OCI-LY1 (cell line): ENCODE data around the gene SYT1.

Experiments used
- CTCF ChIP-seq: fragments of 200-600 bp; sonication (generic), shearing (Covaris generic); IDR thresholded peaks from 2 replicates; pipeline ENCODE4 v1.5.1; 2017; ENCODE audit warnings: mild to moderate bottlenecking, antibody characterized with exemption, low read length, moderate library complexity, mixed read lengths
- EZH2 ChIP-seq: fragments of 200-600 bp; sonication (generic), shearing (Covaris generic); IDR thresholded peaks from 2 replicates; pipeline ENCODE4 v1.8.0; 2017; ENCODE audit warnings: borderline replicate concordance, mixed run types, mild to moderate bottlenecking, antibody characterized with exemption, low read length, moderate library complexity, mixed read lengths

GRCh38 chr12:79384551-79384950, 520.0 kb downstream of the SYT1 start:
- TF ChIP-seq CTCF (no peak), EZH2 (no peak)
